H1 (cell line): ENCODE measurements around the gene MRAP2.

ENCODE experiments used
- GTF2F1 ChIP-seq: IDR thresholded peaks from 2 replicates; pipeline ENCODE4 v1.6.1; 2012; ENCODE audit warnings: low read depth, low read length, improper control_type of control experiment, borderline replicate concordance
- POLR2AphosphoS5 ChIP-seq: IDR thresholded peaks from 2 replicates; pipeline ENCODE4 v1.6.1; 2011; ENCODE audit warnings: low read depth, low read length
- RAD21 ChIP-seq, 2 experiments: IDR thresholded peaks in 1 of 2; conservative IDR thresholded peaks in 1 of 2; 2 replicates each; pipeline ENCODE4 v1.6.1; 2011; ENCODE audit warnings: low read depth in 2 of 2, low read length in 2 of 2, improper control_type of control experiment in 1 of 2, inconsistent platforms in 1 of 2, mild to moderate bottlenecking in 1 of 2, moderate library complexity in 1 of 2

DNA sequence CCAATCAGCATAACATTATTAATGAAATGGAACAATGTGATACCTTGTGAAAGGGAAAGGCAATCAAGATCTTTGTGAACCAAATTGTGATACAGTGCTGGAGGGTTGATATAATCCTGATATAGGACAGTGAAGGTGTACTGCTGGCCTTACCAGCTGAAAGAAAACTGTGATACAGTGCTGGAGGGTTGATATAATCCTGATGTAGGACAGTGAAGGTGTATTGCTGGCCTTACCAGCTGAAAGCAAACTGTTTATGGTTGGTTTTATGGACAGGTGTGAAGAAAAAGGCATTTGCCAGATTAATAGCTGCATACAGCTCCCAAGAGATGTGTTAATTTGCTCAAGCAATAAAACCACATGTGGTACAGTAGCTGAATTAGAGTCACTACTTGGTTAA, 73.9 kb downstream of the MRAP2 start:
- TF ChIP-seq RAD21 (IDR thresholded peaks at IDR 0.05 in 1 of 2, conservative IDR thresholded peaks at IDR 0.05 in 1 of 2; ENCODE audit: low read depth in 2 of 2, low read length in 2 of 2) (no peak), POLR2AphosphoS5 (no peak), GTF2F1 (no peak)
